ENCODE measurements around the gene PFKFB4. TPM values are rescaled to one million over a fixed set of nuclear protein-coding genes. Genes with fewer than 3 reads are reported as not detected.

PFKFB4 gene
- total and polyA plus RNA-seq, 9 of the 15 experiments (the other 6 are each of a cell fraction or from before 2014, with no cell fraction given), result 0.92 to 56.3 (median 13.5) TPM

GRCh38 chr3:48535578-48535977 lies 21.0 kb downstream of the PFKFB4 start:
- WGBS (ENCODE audit: insufficient coverage, low coverage, missing lambda C conversion rate), result 87% methylated on average over 4 of the region's 4 CpGs
- H3K79me2 ChIP-seq (ENCODE audit: control insufficient read depth, insufficient read depth, low read length), result no peaks in the 10 kb centered on the region
- no peaks in the 10 kb centered on the region for H3K27me3 ChIP-seq (ENCODE audit: control insufficient read depth in 2 of 2, insufficient read depth in 2 of 2, low read length in 2 of 2)
- peaks cover 72% of the 10 kb centered on the region for H3K36me3 ChIP-seq (ENCODE audit: control insufficient read depth, insufficient read depth, low read length)
- no peak for ATAC-seq
- H3K9me1 ChIP-seq (ENCODE audit: control insufficient read depth, insufficient read depth, low read length), result peaks cover 4% of the 10 kb centered on the region
- no peak overlapping the region for H3K4me2 ChIP-seq (ENCODE audit: insufficient read depth, low read length)
- CTCF ChIA-PET (ENCODE audit: low intra/inter-chr PET ratio), result no interaction called here
- POLR2A ChIA-PET, result no interaction called here
- no peaks in the 10 kb centered on the region for H4K20me1 ChIP-seq (replicated peaks; ENCODE audit: control insufficient read depth, insufficient read depth, low read length)
- no peaks in the 10 kb centered on the region for H3K4me1 ChIP-seq (replicated peaks in 1 of 2; ENCODE audit: control insufficient read depth in 2 of 2, insufficient read depth in 2 of 2, low read length in 2 of 2)
- no peak overlapping the region for H3K9ac ChIP-seq (ENCODE audit: insufficient read depth in 1 of 2, low read depth in 2 of 2, low read length in 2 of 2)
- in situ Hi-C loops (cut with MboI), result no loop called here
- no peak for TF ChIP-seq PPARD (CRISPR knock-in tag; IDR thresholded peaks at IDR 0.05)
- no peak for TF ChIP-seq RNF219 (CRISPR knock-in tag; IDR thresholded peaks at IDR 0.05)
- no peak for TF ChIP-seq FOS (IDR thresholded peaks at IDR 0.05; ENCODE audit: extremely low read depth, insufficient read length)
- TF ChIP-seq, protein P1, sequence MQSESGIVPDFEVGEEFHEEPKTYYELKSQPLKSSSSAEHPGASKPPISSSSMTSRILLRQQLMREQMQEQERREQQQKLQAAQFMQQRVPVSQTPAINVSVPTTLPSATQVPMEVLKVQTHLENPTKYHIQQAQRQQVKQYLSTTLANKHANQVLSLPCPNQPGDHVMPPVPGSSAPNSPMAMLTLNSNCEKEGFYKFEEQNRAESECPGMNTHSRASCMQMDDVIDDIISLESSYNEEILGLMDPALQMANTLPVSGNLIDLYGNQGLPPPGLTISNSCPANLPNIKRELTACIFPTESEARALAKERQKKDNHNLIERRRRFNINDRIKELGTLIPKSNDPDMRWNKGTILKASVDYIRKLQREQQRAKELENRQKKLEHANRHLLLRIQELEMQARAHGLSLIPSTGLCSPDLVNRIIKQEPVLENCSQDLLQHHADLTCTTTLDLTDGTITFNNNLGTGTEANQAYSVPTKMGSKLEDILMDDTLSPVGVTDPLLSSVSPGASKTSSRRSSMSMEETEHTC (IDR thresholded peaks at IDR 0.05), result no peak
- no peak for TF ChIP-seq ETV6 (IDR thresholded peaks at IDR 0.05; ENCODE audit: borderline replicate concordance in 1 of 2, low read depth in 2 of 2, low read length in 1 of 2)
- TF ChIP-seq ETV6 (CRISPR knock-in tag; IDR thresholded peaks at IDR 0.05; ENCODE audit: borderline replicate concordance), result no peak
- no peak for TF ChIP-seq ZNF232 (CRISPR knock-in tag; IDR thresholded peaks at IDR 0.05)
- TF ChIP-seq SREBF1 (IDR thresholded peaks at IDR 0.05; ENCODE audit: borderline replicate concordance, low read depth, low read length), result no peak
- no peak for TF ChIP-seq ZNF311 (CRISPR knock-in tag; IDR thresholded peaks at IDR 0.05)
- TF ChIP-seq HNRNPH1 (optimal IDR thresholded peaks at IDR 0.05; ENCODE audit: low read depth, low read length), result no peak
- TF ChIP-seq BCL6 (CRISPR knock-in tag; IDR thresholded peaks at IDR 0.05), result no peak
- TF ChIP-seq, protein P2, sequence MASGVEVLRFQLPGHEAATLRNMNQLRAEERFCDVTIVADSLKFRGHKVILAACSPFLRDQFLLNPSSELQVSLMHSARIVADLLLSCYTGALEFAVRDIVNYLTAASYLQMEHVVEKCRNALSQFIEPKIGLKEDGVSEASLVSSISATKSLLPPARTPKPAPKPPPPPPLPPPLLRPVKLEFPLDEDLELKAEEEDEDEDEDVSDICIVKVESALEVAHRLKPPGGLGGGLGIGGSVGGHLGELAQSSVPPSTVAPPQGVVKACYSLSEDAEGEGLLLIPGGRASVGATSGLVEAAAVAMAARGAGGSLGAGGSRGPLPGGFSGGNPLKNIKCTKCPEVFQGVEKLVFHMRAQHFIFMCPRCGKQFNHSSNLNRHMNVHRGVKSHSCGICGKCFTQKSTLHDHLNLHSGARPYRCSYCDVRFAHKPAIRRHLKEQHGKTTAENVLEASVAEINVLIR (CRISPR knock-in tag; IDR thresholded peaks at IDR 0.05), result no peak
- TF ChIP-seq CBFA2T2 (conservative IDR thresholded peaks at IDR 0.05), result no peak
- TF ChIP-seq E2F3 (CRISPR knock-in tag; IDR thresholded peaks at IDR 0.05), result no peak
- no peak for TF ChIP-seq TAF1 (IDR thresholded peaks at IDR 0.05; ENCODE audit: control insufficient read depth, extremely low read depth, insufficient read depth, low read length, severe bottlenecking)
- no peak for TF ChIP-seq ZC3H4 (CRISPR knock-in tag; IDR thresholded peaks at IDR 0.05; ENCODE audit: borderline replicate concordance)
- TF ChIP-seq ZHX1 (conservative IDR thresholded peaks at IDR 0.05; ENCODE audit: low read length), result no peak
- DNase-seq (ENCODE audit: extremely low read depth in 1 of 4, low spot score in 3 of 4), result no peak
- intact Hi-C loops (cut with micrococcal nuclease), result no loop called here
- no TSS peak for BruUV-seq (replicated peaks)
- FAIRE-seq, result no peak
- H2AFZ ChIP-seq (ENCODE audit: low read depth, low read length), result no peak overlapping the region
- no peak overlapping the region for H3K4me3 ChIP-seq
- no peak overlapping the region for H3K27ac ChIP-seq (ENCODE audit: extremely low read depth, low read depth, low read length)
- no peaks in the 10 kb centered on the region for H3K9me3 ChIP-seq (replicated peaks; ENCODE audit: control insufficient read depth, insufficient read depth, low read depth, low read length)

All from K562 (cell line).